Thymus (tissue), 11 donors: ENCODE measurements around the gene HERC3. TPM values are rescaled to one million over a fixed set of nuclear protein-coding genes. Genes with fewer than 3 reads are reported as not detected.
"Not testable (repeated sequence)": the region's sequence is repeated elsewhere in the genome, so short reads cannot be mapped to it uniquely, and the experiment has no call there.

Experiments
- DNase-seq, 9 donors: peaks; one replicate each; pipeline ENCODE4 v3.0.0-alpha.2; 2013; ENCODE audit warnings: low spot score in 9 of 9, low read depth in 6 of 9, missing footprints in 1 of 9
- H3K27ac ChIP-seq, 2 donors: one replicate each; pipeline ENCODE4 v1.5.1; 2013; ENCODE audit warnings: control low read depth in 1 of 2, low read depth in 1 of 2, low read length in 1 of 2, mild to moderate bottlenecking in 1 of 2, moderate library complexity in 1 of 2
- H3K27me3 ChIP-seq, 2 donors: one replicate each; pipeline ENCODE4 v1.5.1; 2013; ENCODE audit warnings: low read length in 1 of 2; ENCODE audit not compliant: control insufficient read depth in 2 of 2, insufficient read depth in 1 of 2
- H3K36me3 ChIP-seq, 2 donors: one replicate each; pipeline ENCODE4 v1.5.1; 2013; ENCODE audit warnings: low read length in 1 of 2, mild to moderate bottlenecking in 1 of 2, moderate library complexity in 1 of 2; ENCODE audit not compliant: control insufficient read depth in 2 of 2, insufficient read depth in 2 of 2
- H3K4me1 ChIP-seq, 2 donors: one replicate each; pipeline ENCODE4 v1.5.1; 2013; ENCODE audit warnings: low read length in 2 of 2; ENCODE audit not compliant: control insufficient read depth in 2 of 2, insufficient read depth in 2 of 2
- H3K4me3 ChIP-seq, 2 donors: one replicate each; pipeline ENCODE4 v1.5.1; 2013; ENCODE audit warnings: low read length in 2 of 2, control low read depth in 1 of 2, mild to moderate bottlenecking in 1 of 2
- H3K9me3 ChIP-seq, 2 donors: one replicate each; pipeline ENCODE4 v1.5.1; 2013; ENCODE audit warnings: low read length in 1 of 2, mild to moderate bottlenecking in 1 of 2; ENCODE audit not compliant: control insufficient read depth in 2 of 2, insufficient read depth in 1 of 2
- WGBS: extraction: QIAGEN DNeasy Blood & Tissue Kit; methylation state at CpG from one replicate; pipeline ENCODE4 v1.1.7; 2013; 5-methylcytosine and 5-hydroxymethylcytosine counted together
- polyA plus RNA-seq: library from polyadenylated mRNA; stranded (reverse); fragments of 200-250 nt; gene quantifications from one replicate; pipeline ENCODE4 v1.2.3, GENCODE V29; 2013
- total RNA-seq: library from RNA; stranded (reverse); fragments of 120-200 nt; gene quantifications from one replicate; pipeline ENCODE4 v1.2.4, GENCODE V29; 2013
- donor health status: healthy.

The HERC3 gene
- total and polyA plus RNA-seq, 2 donors, result 9.1 to 10.8 TPM

DNA sequence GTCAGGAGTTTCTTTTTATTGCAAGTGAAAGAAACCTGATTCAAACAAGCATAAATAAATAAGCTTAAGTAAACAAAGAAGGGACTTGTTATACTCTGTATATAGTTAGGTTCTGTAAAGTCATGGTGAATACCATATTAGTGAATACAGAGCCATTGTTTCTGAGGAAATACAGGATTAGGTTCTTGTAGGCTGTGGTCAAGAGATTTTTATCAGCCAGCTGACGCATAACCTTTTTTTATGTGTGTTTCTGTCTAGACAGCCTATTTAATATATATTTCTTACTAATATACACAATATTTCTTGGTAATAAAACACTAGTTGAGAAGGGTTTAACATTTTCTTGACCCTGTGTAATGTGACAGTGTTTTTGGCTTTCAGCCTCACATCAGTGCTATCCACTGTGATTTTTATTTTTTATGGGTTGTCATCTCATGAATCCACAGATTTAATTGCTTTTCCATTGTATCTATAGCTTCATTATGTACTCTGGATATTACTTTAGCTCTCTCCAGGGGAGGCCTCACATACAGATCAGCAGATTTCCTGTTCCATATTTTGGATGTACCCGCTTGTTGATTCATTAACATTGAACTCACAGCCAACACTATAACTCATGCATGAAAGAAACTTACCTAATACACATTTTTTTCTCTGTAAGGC lies 8.0 kb downstream of the HERC3 start:
- no peak for DNase-seq
- H3K27ac ChIP-seq, result no peak overlapping the region
- peaks cover 8 to 14% of the 10 kb centered on the region in 2 donors for H3K36me3 ChIP-seq
- H3K4me1 ChIP-seq, result peaks cover 0 to 4% of the 10 kb centered on the region in 2 donors
- 95% methylated on average over 2 of the region's 2 CpGs for WGBS
- no peak overlapping the region for H3K4me3 ChIP-seq
- H3K9me3 ChIP-seq, result no peaks in the 10 kb centered on the region
- no peaks in the 10 kb centered on the region for H3K27me3 ChIP-seq

DNA sequence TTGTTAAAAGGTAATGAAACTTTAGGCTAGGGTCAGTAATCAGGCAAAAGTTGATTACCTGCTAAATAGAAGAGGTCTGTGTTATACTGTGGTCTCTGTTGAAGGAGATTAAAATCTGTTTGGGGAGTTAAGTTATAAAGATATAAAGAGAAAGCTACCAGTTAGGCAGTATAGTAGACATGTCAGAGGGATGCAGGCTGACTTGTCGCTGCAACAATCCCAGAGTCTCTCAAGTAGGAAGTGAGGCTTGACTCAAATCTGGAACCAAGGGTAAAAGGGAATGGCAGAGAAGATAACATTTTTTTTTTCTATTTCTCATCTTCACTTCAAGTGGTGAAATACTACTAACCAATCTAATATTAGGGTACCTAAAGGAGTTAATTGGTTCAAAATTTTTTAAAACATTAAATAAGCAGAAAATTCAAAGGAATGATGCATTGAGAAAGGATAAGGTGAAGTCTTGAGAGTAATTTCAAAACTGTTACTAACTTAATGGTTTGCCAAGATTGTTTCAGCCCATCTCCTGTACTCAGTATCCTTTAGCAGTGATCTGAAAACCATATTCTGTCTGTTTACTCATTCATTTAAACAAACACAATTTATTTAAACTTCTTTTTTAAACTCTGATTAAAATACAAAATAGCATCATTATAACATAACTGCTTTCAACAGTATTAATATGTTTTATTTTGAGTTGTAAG lies 12.8 kb downstream of the HERC3 start:
- H3K9me3 ChIP-seq, result peaks cover 0 to 10% of the 10 kb centered on the region in 2 donors
- H3K27me3 ChIP-seq, result no peaks in the 10 kb centered on the region
- H3K36me3 ChIP-seq, result peaks cover 17 to 31% of the 10 kb centered on the region in 2 donors
- no peak overlapping the region for H3K4me3 ChIP-seq
- no peak overlapping the region for H3K27ac ChIP-seq
- H3K4me1 ChIP-seq, result peaks cover 3 to 5% of the 10 kb centered on the region in 2 donors
- no peak for DNase-seq
- WGBS, result 83% methylated on average over 1 of the region's 1 CpG

DNA sequence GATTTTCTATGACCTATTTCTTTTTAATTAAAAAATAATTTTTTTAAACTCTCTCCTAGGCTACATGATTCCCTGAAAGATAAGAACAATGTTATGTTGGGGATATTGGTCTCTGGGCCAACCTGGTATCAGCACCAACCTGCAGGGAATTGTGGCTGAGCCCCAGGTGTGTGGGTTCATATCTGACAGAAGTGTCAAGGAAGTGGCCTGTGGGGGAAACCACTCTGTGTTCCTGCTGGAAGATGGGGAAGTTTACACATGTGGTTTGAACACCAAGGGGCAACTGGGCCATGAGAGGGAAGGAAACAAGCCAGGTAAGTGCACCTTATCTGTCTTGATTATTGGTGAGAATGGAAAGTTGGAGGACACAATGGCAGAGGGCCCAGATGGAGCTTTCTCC lies 13.5 kb downstream of the HERC3 start:
- Histone ChIP-seq H3K27me3 (no peaks in the 10 kb centered on the region), H3K4me1 (peaks cover 3 to 8% of the 10 kb centered on the region in 2 donors)
- DNase-seq, result no peak

DNA sequence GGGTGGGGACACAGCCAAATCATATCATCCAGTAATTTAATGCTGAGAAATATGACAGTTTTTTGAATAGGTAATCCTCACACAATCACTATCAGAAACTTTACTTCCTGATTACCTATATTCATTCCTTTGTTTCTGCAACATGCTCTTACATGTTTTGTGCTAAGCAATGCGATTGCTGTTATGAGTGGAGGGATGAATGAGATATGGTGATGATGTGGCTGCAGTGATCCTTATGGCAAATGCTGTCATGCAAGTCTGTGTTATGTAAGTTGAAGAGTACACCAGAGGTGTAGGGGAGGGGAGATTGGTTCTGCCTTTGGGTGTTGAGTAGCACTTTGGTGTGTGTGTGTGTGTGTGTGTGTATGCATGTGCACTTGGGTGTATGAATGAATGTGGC lies 14.6 kb downstream of the HERC3 start:
- Histone ChIP-seq H3K9me3 (peaks cover 0 to 10% of the 10 kb centered on the region in 2 donors), H3K36me3 (peaks cover 20 to 33% of the 10 kb centered on the region in 2 donors), H3K4me3 (no peak overlapping the region), H3K27ac (no peak overlapping the region), H3K4me1 (peaks cover 3 to 12% of the 10 kb centered on the region in 2 donors), H3K27me3 (no peaks in the 10 kb centered on the region)
- no peak for DNase-seq
- 97% methylated on average over 1 of the region's 1 CpG for WGBS

More for the DNA sequence above, 13.5 kb downstream of the HERC3 start:
- Histone ChIP-seq H3K4me3 (no peak overlapping the region), H3K9me3 (peaks cover 0 to 10% of the 10 kb centered on the region in 2 donors), H3K27ac (peak overlapping the region in 1 of 2 donors; percentile 20), H3K36me3 (peaks cover 20 to 32% of the 10 kb centered on the region in 2 donors)

DNA sequence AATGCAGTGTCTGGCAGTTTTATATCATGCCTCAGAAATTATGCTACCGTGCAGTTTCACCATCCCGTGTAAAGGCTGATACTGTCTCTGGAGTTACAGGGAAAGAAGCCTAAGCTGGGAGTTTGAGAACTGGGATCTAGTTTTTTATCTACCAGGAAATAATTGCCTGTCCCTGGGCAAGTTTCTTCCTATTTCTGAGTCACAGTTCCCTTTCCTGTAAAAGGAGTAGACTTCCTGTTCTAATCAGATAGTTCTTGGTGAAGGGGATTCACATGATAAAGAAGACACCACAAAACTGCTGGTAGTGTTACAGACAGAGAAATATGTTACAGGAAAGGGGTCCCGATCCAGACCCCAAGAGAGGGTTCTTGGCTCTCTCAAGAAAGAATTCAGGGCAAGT lies 17.1 kb downstream of the HERC3 start:
- Histone ChIP-seq H3K4me3 (no peak overlapping the region), H3K27ac (no peak overlapping the region), H3K4me1 (peaks cover 9 to 18% of the 10 kb centered on the region in 2 donors), H3K9me3 (peaks cover 0 to 10% of the 10 kb centered on the region in 2 donors), H3K36me3 (peaks cover 20 to 33% of the 10 kb centered on the region in 2 donors), H3K27me3 (no peaks in the 10 kb centered on the region)
- no peak for DNase-seq
- 97% methylated on average over 3 of the region's 3 CpGs for WGBS

DNA sequence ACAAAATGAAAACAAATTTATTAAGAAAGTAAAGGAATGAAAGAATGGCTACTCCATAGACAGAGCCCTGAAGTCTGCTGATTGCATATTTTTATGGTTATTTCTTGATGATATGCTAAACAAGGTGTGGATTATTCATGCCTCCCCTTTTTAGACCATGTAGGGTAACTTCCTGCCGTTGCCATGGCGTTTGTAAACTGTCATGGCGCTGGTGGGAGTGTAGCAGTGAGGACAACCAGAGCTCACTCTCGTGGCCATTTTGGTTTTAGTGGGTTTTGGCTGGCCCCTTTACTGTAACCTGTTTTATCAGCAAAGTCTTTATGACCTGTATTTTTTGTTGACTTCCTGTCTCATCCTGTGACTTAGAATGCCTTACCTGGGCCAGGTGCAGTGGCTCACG lies 17.5 kb downstream of the HERC3 start:
- not testable (repeated sequence) for H3K27ac ChIP-seq, H3K27me3 ChIP-seq, H3K4me3 ChIP-seq, DNase-seq
- Histone ChIP-seq H3K9me3 (peaks cover 0 to 10% of the 10 kb centered on the region in 2 donors), H3K36me3 (peaks cover 20 to 33% of the 10 kb centered on the region in 2 donors), H3K4me1 (peaks cover 9 to 18% of the 10 kb centered on the region in 2 donors)
- 96% methylated on average over 5 of the region's 5 CpGs for WGBS

DNA sequence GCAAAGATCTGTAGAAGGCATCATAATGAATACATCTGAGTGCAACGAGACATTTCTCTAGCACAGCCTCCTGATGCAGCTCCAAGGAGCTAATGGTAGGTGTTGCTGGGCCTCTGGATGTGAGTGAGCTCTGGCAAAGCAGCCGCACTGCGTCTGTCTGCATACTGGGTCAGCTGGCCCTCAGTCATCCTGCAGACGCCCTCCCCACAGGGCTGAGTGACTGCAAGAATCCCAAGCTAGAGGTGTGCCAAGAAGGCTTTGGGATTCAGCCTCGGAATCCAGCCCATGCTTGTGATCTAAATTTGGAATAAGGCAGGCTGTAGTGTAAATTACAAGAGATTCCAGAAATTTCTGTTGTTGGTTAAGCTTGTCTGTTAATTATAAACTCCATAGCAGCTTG lies 18.5 kb downstream of the HERC3 start:
- H3K4me3 ChIP-seq, result no peak overlapping the region
- no peak for DNase-seq
- 92% methylated on average over 5 of the region's 5 CpGs for WGBS
- no peaks in the 10 kb centered on the region for H3K27me3 ChIP-seq
- peaks cover 7 to 16% of the 10 kb centered on the region in 2 donors for H3K4me1 ChIP-seq
- H3K9me3 ChIP-seq, result peaks cover 0 to 8% of the 10 kb centered on the region in 2 donors
- peaks cover 19 to 32% of the 10 kb centered on the region in 2 donors for H3K36me3 ChIP-seq
- peak overlapping the region in 1 of 2 donors; percentile 6 for H3K27ac ChIP-seq

DNA sequence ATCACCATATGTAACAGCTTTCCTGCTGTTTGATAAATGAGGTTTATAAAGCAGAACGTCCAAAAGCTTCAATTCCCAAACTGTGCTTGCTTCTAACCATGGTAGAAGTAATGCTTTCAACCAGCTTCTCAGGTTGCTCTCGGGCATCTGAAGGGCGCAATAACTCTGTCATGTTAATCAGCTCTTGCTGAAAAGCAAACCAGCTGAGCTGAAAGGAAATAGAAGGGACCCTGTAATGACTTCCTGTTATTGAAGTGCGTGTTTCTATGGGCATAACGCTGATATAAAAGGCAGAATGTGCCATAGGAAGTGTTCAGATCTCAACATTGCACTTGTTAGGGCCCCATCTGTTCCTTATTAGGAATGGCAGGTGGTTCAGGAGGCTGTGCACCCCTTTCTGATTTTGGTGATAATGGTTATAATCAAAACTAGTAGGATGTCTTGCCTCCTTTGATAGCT lies 21.2 kb downstream of the HERC3 start:
- H3K36me3 ChIP-seq, result peaks cover 7 to 9% of the 10 kb centered on the region in 2 donors
- H3K4me1 ChIP-seq, result peaks cover 5 to 13% of the 10 kb centered on the region in 2 donors
- peak in 8 of 9 donors; percentile 19 to 69 (median 32) for DNase-seq
- H3K9me3 ChIP-seq, result no peaks in the 10 kb centered on the region
- WGBS, result 4% methylated on average over 5 of the region's 5 CpGs
- no peaks in the 10 kb centered on the region for H3K27me3 ChIP-seq
- H3K4me3 ChIP-seq, result no peak overlapping the region
- peak overlapping the region; percentile 62 to 78 for H3K27ac ChIP-seq

DNA sequence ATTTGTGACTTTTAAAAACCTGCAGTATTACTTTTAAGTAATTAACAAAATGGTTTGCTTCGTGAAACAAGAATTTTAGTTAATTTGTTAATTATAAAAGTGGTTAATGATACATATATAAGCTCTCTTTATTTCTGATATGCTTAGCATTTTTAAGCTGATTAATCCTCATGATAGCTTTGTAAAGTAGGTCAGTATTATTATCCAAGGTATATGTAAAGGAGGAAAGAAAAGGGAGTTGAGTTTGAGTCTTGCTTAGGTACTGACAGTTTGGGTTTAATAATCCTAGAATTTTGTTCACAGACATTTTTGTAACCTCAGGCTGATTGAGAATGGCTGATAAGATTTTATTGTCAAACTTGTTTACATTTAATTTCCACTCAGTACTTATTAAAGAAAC lies 21.8 kb downstream of the HERC3 start:
- H3K4me1 ChIP-seq, result peaks cover 5 to 13% of the 10 kb centered on the region in 2 donors
- peaks cover 3 to 4% of the 10 kb centered on the region in 2 donors for H3K36me3 ChIP-seq
- no peak overlapping the region for H3K27ac ChIP-seq
- no peaks in the 10 kb centered on the region for H3K9me3 ChIP-seq
- no peaks in the 10 kb centered on the region for H3K27me3 ChIP-seq
- H3K4me3 ChIP-seq, result no peak overlapping the region
- WGBS, result 94% methylated on average over 1 of the region's 1 CpG
- no peak for DNase-seq
